WERI-Rb-1 (cell line): ENCODE results near the gene ARHGEF10L.

Experiments
- DNase-seq: peaks from one replicate; pipeline ENCODE4 v3.0.0-alpha.2; 2020
- H3K27ac ChIP-seq: fragments of 250-450 bp; sonication (Bioruptor Pico); 2 replicates; pipeline ENCODE4 v1.5.1; 2020; ENCODE audit warnings: mild to moderate bottlenecking, moderate library complexity
- H3K27me3 ChIP-seq: fragments of 250-450 bp; sonication (Bioruptor Pico); 2 replicates; pipeline ENCODE4 v1.5.1; 2021; ENCODE audit warnings: mild to moderate bottlenecking, low read depth, moderate library complexity; ENCODE audit not compliant: insufficient read depth, severe bottlenecking
- H3K36me3 ChIP-seq: fragments of 250-450 bp; sonication (Bioruptor Pico); 2 replicates; pipeline ENCODE4 v1.5.1; 2020; ENCODE audit warnings: mild to moderate bottlenecking, moderate library complexity
- H3K4me3 ChIP-seq: 2 replicates; pipeline ENCODE4 v1.5.1; 2011; ENCODE audit warnings: low read depth, mild to moderate bottlenecking, control low read depth, low read length
- H3K9me3 ChIP-seq: fragments of 250-450 bp; sonication (Bioruptor Pico); 2 replicates; pipeline ENCODE4 v1.5.1; 2021; ENCODE audit warnings: mild to moderate bottlenecking, moderate library complexity; ENCODE audit not compliant: severe bottlenecking
- CTCF ChIP-seq: IDR thresholded peaks from 2 replicates; pipeline ENCODE4 v1.5.1; 2011; ENCODE audit warnings: low read depth, mild to moderate bottlenecking, control low read depth, inconsistent platforms, low read length

The ARHGEF10L gene

GRCh38 chr1:17575797-17576518 is 36.5 kb downstream of the ARHGEF10L start:
- H3K4me3 ChIP-seq: no peak overlapping the region
- DNase-seq: no peak

GRCh38 chr1:17576519-17576853 is 37.0 kb downstream of the ARHGEF10L start:
- Histone ChIP-seq H3K27me3 (no peaks in the 10 kb centered on the region), H3K36me3 (no peaks in the 10 kb centered on the region), H3K27ac (no peak overlapping the region), H3K9me3 (no peaks in the 10 kb centered on the region), H3K4me3 (no peak overlapping the region)
- DNase-seq: no peak
- TF ChIP-seq CTCF: no peak

More at GRCh38 chr1:17575797-17576518, 36.5 kb downstream of the ARHGEF10L start:
- no peak for TF ChIP-seq CTCF
- H3K36me3 ChIP-seq: no peaks in the 10 kb centered on the region
- H3K9me3 ChIP-seq: no peaks in the 10 kb centered on the region
- H3K27ac ChIP-seq: peak overlapping the region; percentile 29; the same call in 1 of the 2 replicates
- no peaks in the 10 kb centered on the region for H3K27me3 ChIP-seq

- H3K27me3 ChIP-seq: no peaks in the 10 kb centered on the region
- no peak overlapping the region for H3K4me3 ChIP-seq
- no peak for DNase-seq
- no peaks in the 10 kb centered on the region for H3K36me3 ChIP-seq
- H3K27ac ChIP-seq: no peak overlapping the region
- H3K9me3 ChIP-seq: no peaks in the 10 kb centered on the region
- no peak for TF ChIP-seq CTCF
These were observed 38.4 kb downstream of the ARHGEF10L start for GRCh38 chr1:17577907-17578297.

GRCh38 chr1:17579951-17580939 is 40.7 kb downstream of the ARHGEF10L start:
- no peak overlapping the region for H3K4me3 ChIP-seq
- no peaks in the 10 kb centered on the region for H3K9me3 ChIP-seq
- no peaks in the 10 kb centered on the region for H3K36me3 ChIP-seq
- no peak for DNase-seq
- H3K27me3 ChIP-seq: no peaks in the 10 kb centered on the region
- H3K27ac ChIP-seq: no peak overlapping the region
- no peak for TF ChIP-seq CTCF

- Histone ChIP-seq H3K27ac (no peak overlapping the region), H3K27me3 (no peaks in the 10 kb centered on the region), H3K36me3 (no peaks in the 10 kb centered on the region), H3K9me3 (no peaks in the 10 kb centered on the region), H3K4me3 (no peak overlapping the region)
- no peak for DNase-seq
- no peak for TF ChIP-seq CTCF
These were observed 42.1 kb downstream of the ARHGEF10L start for GRCh38 chr1:17581389-17582123.
